HG02884 (cell line): ENCODE data around the gene VAPA.

ENCODE experiments used
- ATAC-seq: cut with Tn5 transposase; IDR thresholded peaks from one replicate; pipeline ENCODE4 v1.9.1; 2021; ENCODE audit warnings: mild to moderate bottlenecking, moderate library complexity; ENCODE audit not compliant: unreplicated experiment

VAPA gene

GRCh38 chr18:9969247-9969646 is 55.4 kb downstream of the VAPA start:
- ATAC-seq: no peak

GRCh38 chr18:9971313-9971920 is 57.6 kb downstream of the VAPA start:
- no peak for ATAC-seq

- ATAC-seq: no peak
Measured at GRCh38 chr18:9973470-9973869, 59.7 kb downstream of the VAPA start.

- ATAC-seq: no peak
Measured at GRCh38 chr18:9974279-9974915, 60.6 kb downstream of the VAPA start.

- no peak for ATAC-seq
Measured at GRCh38 chr18:9975658-9976057, 61.8 kb downstream of the VAPA start.

GRCh38 chr18:9982711-9983110 is 68.9 kb downstream of the VAPA start:
- ATAC-seq: no peak

- no peak for ATAC-seq
Measured at GRCh38 chr18:9984080-9984479, 70.3 kb downstream of the VAPA start.

GRCh38 chr18:9985641-9986040 is 71.8 kb downstream of the VAPA start:
- no peak for ATAC-seq

- ATAC-seq: no peak
Measured at GRCh38 chr18:9986156-9986930, 72.5 kb downstream of the VAPA start.

- ATAC-seq: no peak
Measured at GRCh38 chr18:9987345-9987744, 73.5 kb downstream of the VAPA start.

GRCh38 chr18:9987931-9988330 is 74.1 kb downstream of the VAPA start:
- ATAC-seq: no peak

- ATAC-seq: no peak
Measured at GRCh38 chr18:9988665-9989064, 74.8 kb downstream of the VAPA start.

- ATAC-seq: no peak
Measured at GRCh38 chr18:9989481-9989880, 75.7 kb downstream of the VAPA start.

- no peak for ATAC-seq
Measured at GRCh38 chr18:9991011-9992000, 77.5 kb downstream of the VAPA start.

GRCh38 chr18:9992300-9992972 is 78.6 kb downstream of the VAPA start:
- no peak for ATAC-seq

- ATAC-seq: no peak
Measured at GRCh38 chr18:9992973-9993520, 79.2 kb downstream of the VAPA start.

- no peak for ATAC-seq
Measured at GRCh38 chr18:9993521-9994025, 79.8 kb downstream of the VAPA start.

- ATAC-seq: no peak
Measured at GRCh38 chr18:9994026-9994570, 80.3 kb downstream of the VAPA start.

GRCh38 chr18:9994701-9995235 is 81.0 kb downstream of the VAPA start:
- no peak for ATAC-seq
